ENCODE measurements around the gene OR3A3. TPM values are rescaled to one million over a fixed set of nuclear protein-coding genes. Genes with fewer than 3 reads are reported as not detected.
"Not testable (repeated sequence)": the region's sequence is repeated elsewhere in the genome, so short reads cannot be mapped to it uniquely, and the experiment has no call there.

The OR3A3 gene
- total RNA-seq, 1 donor from 2014 or later, result not detected

- intact Hi-C loops (cut with DNase I); DNase-seq; ATAC-seq (ENCODE audit: poor library complexity): not testable (repeated sequence)
Measured at GRCh38 chr17:3466355-3466754, 55.2 kb downstream of the OR3A3 start.

- ATAC-seq (ENCODE audit: poor library complexity) (no peak), DNase-seq (no peak)
- intact Hi-C loops (cut with DNase I), result no loop called here
Measured at GRCh38 chr17:3469529-3469928, 58.4 kb downstream of the OR3A3 start.

GRCh38 chr17:3471599-3471998 is 60.4 kb downstream of the OR3A3 start, which contains the start of gene SPATA22:
Gene SPATA22 (minus strand): TSS chr17:3471819. CDS start chr17:3469325, 2,494 bp downstream.
- DNase-seq, result no peak
- ATAC-seq (ENCODE audit: poor library complexity), result no peak
- intact Hi-C loops (cut with DNase I), result no loop called here

GRCh38 chr17:3472137-3472536 is 61.0 kb downstream of the OR3A3 start:
- intact Hi-C loops (cut with DNase I), result no loop called here
- DNase-seq, result no peak
- no peak for ATAC-seq (ENCODE audit: poor library complexity)

Other genes starting within 250 kb of the OR3A3 start
- not detected for gene OR1A2, start 213.9 kb upstream of the OR3A3 start, total RNA-seq
- not detected for gene OR1A1, start 203.7 kb upstream of the OR3A3 start, total RNA-seq
- gene OR3A1, start 113.0 kb upstream of the OR3A3 start, total RNA-seq, result not detected
- 0.11 TPM for gene OR3A2, start 25.1 kb upstream of the OR3A3 start, total RNA-seq
- not detected for gene OR1E1, start 13.0 kb upstream of the OR3A3 start, total RNA-seq
- gene OR1E2, start 22.5 kb downstream of the OR3A3 start, total RNA-seq, result not detected
- gene SPATA22, start 60.4 kb downstream of the OR3A3 start, total RNA-seq, result 0.51 TPM
- 2.5 TPM for gene ASPA, start 64.6 kb downstream of the OR3A3 start, total RNA-seq
- 1.0 TPM for gene TRPV3, start 146.4 kb downstream of the OR3A3 start, total RNA-seq
- gene TRPV1, start 198.0 kb downstream of the OR3A3 start, total RNA-seq, result 4.0 TPM
- 4.7 TPM for gene SHPK, start 224.9 kb downstream of the OR3A3 start, total RNA-seq
- gene CTNS, start 225.4 kb downstream of the OR3A3 start, total RNA-seq, result 5.1 TPM